Measurements from ENCODE around the gene FGD4. TPM values are rescaled to one million over a fixed set of nuclear protein-coding genes. Genes with fewer than 3 reads are reported as not detected.

FGD4 gene
- total RNA-seq, 1 donor from 2014 or later = 86.3 TPM

- no peak for DNase-seq
Observed at GRCh38 chr12:32681272-32681671, 281.9 kb downstream of the FGD4 start.

- no peak for DNase-seq
Observed at GRCh38 chr12:32686340-32686739, 287.0 kb downstream of the FGD4 start.

- DNase-seq = no peak
Observed at GRCh38 chr12:32688786-32689185, 289.4 kb downstream of the FGD4 start.

GRCh38 chr12:32690927-32691326 lies 291.6 kb downstream of the FGD4 start:
- no peak for DNase-seq

- DNase-seq = no peak
Observed at GRCh38 chr12:32692358-32692757, 293.0 kb downstream of the FGD4 start.

GRCh38 chr12:32693036-32693435 lies 293.7 kb downstream of the FGD4 start:
- no peak for DNase-seq

Small RNAs within 50 kb of the gene (small RNA-seq; reads per million reads assigned to genes)
- gene RF00019 (not detected), gene RNU6-494P (not detected)
